HG02870 (cell line): ENCODE measurements around the gene SUSD5.
"Not testable (repeated sequence)": the region's sequence is repeated elsewhere in the genome, so short reads cannot be mapped to it uniquely, and the experiment has no call there.

ENCODE experiments used
- ATAC-seq: cut with Tn5 transposase; IDR thresholded peaks from one replicate; pipeline ENCODE4 v1.9.1; 2021; ENCODE audit warnings: mild to moderate bottlenecking, moderate library complexity; ENCODE audit not compliant: unreplicated experiment

The SUSD5 gene

DNA sequence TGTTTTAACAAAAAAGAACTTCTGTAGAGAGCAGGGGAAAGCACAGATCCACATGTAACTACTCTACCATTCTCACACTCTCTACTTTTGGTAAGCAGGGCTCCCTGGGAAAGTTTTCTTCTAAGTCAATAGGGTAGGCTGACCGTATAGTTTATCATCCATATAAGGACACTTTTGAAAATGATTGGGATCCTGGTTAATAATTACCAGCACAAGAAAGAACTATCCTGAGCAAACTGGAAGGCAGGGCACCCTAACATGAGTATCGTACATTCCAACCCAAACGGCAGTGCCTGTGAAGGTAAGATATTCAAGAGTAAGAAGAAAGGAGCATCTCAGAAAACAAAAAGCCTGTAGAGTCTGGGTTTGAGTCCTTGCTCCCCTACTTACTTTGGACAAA is 22.1 kb downstream of the SUSD5 start:
- ATAC-seq, result no peak

DNA sequence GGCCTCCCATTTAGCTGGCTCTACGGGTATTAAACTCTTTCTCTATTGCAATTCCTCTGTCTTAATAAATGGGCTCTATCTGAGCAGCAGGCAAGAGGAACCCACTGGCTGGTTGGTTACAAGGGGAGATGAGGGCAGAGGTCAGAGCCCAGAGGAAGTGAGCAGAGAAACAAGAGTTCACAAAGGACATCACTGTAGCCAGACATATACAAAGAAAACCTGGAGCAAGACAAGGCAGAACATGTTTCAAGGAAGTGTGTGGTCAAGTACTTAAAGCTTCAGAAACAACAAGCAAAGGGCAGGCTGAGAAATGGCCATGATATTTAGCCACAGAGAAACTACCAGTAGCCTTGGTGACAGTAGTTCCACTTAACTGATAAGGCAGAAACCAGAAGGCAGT is 24.3 kb downstream of the SUSD5 start:
- ATAC-seq, result no peak

DNA sequence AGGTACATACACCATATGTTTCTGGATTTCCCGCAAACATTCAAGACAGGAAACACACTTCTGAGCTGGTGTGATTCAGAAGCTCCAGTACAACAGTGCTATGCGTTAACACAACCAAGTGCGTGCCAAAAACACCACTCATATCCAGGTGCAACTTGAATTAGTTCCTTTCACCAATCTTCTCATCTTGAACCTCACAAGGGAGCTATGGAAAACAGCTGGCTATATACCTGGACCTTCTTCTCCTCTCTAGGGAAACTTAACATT is 31.3 kb downstream of the SUSD5 start:
- no peak for ATAC-seq

DNA sequence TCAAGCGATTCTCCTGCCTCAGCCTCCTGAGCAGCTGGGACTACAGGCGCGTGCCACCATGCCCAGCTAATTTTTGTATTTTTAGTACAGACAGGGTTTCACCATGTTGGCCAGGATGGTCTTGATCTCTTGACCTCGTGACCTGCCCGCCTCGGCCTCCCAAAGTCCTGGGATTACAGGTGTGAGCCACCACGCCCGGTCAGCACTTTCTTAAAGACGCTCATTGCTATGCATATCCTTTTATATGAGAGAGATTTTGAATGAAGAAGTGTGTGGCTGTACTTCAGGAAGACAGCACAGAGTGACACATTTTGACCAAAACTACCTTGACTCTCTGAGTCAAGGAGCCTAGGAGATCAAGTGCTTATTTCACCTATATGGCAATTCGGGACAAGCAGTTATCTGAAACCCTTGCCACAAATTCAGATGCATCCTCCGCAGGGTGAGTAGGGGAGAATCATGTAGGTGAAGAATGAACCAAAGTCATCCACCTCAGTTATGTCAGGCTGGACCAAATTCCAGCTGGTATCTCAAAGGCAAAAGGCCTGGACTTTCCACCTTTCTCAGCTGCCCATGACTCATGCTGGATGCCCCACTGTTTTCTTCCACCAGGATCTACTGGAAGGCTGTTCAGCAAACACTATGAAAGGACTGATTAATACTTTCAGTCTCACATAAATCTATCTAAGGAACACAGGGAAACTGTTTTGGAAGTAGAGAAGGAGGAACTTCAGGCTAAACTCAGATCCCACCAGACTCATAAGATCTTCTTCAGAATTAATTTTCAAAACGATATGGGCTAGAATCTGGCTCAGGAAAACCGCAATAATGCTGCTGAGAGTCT is 31.9 kb downstream of the SUSD5 start:
- ATAC-seq, result no peak

DNA sequence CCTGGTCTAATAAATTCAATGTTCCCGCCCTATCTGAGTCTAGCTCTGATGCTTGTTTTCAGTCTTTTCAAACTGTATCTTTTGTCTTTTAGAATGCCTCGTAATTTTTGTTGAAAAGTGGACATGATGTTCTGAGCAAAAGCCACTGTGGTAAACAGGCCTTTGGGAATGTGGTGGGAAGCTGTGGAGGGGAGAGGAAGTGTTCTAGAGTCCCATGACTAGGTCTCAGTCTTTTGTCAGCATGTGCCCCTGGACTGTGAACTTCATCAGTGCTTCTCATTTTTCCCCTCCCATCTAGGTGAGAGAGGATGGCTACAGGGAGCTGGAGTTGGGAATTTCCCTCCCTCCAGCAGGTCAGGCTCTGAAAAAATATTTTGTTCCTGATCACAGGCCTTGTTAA is 33.7 kb downstream of the SUSD5 start:
- no peak for ATAC-seq

DNA sequence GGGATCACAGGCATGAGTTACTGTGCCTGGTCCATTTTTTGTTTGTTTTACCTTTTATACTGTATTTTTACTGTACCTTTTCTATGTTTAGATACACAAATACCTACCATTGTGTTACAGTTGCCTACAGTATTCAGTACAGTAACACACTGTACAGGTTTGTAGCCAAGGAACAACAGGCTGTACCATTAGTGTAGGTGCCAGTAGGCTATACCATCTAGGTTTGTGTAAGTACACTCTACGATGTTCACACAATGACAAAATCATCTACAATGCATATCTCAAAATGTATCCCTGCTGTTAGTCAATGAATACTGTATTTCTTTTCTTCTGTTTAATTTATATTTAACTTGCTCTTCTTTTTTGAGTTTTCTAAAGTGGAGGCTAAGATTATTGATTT is 37.0 kb downstream of the SUSD5 start:
- not testable (repeated sequence) for ATAC-seq

DNA sequence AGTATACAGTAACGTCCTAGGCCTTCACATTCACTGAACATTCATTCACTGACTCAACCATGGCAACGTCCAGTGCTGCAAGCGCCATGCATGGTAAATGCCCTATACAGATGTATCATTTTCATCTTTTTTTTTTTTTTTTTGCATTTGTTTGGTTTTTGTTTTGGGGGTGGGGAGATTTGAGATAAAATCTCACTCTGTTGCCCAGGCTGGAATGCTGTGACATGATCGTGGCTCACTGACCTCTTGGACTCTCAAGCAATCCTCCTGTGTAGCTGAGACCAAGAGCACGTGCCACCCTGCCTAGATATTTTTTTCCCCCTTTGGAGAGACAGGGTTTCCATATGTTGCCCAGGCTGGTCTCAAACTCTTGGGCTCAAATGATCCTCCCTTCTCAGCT is 37.4 kb downstream of the SUSD5 start:
- ATAC-seq, result no peak

DNA sequence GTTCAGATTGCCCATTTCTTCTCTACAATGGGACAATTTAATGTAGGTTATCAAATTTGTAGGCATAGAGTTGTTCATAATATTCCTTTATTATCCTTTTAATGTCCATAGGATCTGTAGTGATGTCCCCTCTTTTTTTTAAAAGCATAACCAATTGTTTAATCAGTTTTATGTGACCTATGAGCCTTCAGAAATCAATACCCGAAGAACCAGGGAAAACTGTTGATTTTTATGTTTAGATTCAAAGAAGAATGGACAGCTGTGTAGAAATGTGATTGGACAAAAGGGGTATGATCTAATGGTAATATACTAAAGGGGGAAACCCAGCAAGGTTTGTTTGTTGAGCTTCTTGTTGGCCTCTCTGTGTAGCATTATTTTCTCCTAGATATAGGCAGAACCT is 39.5 kb downstream of the SUSD5 start:
- ATAC-seq, result no peak

DNA sequence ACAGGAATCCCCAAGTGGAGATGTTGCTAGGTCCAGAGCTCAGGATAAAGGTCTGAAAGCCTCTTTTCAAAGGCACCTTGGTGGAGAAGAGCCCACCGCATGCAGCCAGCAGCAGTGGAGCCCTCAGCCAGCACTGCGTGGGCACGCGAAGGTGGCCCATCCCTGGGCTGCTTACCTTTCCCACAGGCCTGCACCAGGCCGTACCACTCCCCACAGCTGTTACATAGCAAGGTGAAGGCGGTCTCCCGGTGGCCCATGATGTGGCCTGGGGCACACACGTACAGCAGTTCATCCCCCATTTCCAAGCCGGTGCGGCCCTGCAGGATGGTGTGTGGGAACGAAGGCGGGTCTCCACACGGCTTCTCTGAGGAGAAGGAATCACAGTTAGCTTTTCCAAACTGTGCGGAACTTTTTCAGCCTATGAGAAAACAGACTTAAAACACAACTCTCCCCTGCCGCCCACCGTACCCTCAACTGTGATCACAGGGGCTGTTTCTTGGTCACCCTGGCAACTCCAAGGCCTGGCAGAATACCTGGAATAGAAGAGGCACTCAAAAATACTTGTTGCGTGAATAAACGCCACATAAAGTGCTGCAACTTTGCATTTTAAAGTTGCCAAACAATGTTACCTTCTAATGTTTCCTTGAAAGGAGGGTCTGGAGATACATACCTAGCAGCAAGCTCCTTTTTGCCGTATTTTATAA is 43.7 kb downstream of the SUSD5 start:
- ATAC-seq, result no peak

DNA sequence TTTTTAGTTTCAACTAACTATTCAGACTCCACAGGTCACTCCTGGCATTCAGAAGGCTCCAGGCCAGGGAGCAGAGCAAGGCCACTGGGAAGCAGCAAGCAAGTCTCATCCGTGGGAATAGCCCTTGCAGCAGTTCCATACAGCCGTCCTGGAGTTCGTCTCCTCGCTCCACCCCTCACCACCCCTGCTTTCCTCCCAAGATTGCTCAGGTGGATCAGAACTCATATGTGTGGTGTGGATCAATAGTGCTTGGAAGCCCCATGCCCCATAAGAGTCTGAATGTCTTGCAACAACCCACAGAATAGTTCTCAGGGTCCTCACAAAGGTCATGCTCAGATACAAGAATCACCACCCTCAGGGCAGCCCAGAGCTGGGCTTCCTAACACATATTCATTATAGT is 44.5 kb downstream of the SUSD5 start:
- no peak for ATAC-seq

DNA sequence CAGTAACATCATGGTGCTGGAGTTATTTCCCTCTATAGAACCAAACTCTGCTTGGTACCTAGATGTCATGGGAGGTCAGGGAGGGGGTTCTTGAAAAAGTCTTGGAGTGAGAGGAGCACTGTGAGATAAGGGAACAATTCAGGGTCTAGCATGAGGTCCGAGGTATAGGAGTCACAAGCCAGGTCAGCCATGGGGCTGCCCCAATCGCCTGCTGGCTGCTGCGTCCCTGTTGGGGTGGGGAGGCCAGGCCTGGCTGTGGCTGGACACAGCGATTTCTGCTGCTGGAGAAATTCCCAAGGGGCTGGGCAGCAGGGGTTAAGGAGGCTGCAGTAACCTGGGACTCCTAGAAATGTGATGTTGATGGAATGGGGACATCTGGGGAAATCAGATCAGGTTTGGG is 44.9 kb downstream of the SUSD5 start:
- no peak for ATAC-seq

DNA sequence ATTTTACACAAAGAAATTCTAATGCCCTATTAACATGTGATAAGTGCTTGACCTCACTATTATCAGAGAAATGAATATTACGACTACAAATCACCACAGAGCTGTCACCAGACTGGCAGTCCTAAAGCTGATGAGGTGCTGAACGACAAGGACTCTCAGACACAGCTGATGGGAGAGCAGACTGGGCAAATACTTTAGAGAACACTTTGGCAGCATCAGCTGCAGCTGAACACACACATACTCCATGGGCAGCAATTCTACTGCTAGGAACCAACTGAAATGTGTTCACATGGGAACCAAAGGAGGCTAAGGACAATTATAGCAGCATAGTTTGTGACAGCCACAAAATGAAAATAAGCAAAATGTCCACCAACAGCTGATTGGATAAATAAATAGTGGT is 45.5 kb downstream of the SUSD5 start:
- ATAC-seq, result no peak

DNA sequence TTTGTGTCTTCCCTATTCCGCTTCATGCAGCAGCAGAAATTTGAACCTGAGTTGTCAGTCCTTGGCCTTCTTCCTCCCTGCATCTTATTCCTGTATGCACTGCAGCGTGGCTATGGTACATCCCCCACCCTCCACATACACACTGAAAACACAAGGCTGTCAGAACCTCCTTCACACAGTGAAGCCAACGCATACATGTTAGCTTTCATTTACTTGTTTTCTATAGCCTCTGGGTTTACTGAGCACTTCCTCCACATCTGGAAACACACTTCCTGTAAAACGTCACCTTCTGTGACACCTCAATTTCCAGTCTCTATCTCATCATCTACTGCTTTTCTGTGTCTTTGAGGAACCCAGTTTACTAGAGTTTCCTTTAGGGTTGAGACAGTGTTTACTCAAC is 47.0 kb downstream of the SUSD5 start:
- ATAC-seq, result no peak

DNA sequence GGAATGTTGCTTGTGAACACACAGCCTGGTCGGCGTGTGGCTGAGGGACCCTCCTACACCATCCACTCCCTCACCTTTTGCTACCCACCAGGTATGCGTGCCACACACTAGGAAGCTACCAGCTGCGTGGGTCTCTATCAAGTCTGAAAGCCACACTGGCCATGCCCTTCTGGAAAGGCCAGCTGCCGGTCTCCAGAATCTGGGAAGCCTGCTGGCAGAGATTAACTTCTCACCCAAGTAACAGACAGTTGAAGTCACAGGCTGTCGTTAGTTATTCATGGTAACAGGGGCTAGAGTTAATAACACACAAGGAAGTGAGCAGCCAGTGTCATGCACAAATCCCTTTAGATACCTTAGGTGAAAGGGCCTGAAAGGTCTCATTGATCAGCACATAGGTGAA is 48.1 kb downstream of the SUSD5 start:
- ATAC-seq, result no peak

DNA sequence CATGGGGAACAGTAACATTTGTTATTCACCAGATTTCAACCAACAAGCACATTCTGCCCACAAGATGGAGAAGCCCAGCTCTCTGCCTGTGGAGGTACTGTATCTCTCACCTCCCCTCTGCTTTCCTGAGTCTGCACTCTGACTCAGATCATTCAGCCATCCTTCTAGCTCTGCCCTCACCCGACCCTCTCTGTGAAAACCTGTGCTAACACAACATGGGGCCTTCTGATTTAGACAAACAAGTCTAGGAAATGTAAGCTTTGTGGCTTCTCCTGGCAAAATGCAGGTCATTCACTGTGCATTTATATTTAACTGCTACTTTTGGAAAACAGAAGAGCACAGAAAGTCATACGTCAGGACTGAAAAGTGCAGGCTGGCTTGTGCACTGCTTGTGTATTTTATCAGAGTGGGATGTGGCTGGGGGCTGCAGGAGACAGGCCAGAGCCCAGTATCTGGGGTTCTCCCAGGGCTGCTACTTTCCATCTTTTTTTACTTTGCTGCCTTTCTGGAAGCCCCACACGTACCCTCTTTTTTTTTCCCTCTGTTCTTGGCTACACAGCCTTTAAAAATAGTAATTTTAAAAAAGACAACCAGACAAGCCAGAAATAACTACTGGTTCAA is 50.8 kb downstream of the SUSD5 start:
- ATAC-seq, result no peak

DNA sequence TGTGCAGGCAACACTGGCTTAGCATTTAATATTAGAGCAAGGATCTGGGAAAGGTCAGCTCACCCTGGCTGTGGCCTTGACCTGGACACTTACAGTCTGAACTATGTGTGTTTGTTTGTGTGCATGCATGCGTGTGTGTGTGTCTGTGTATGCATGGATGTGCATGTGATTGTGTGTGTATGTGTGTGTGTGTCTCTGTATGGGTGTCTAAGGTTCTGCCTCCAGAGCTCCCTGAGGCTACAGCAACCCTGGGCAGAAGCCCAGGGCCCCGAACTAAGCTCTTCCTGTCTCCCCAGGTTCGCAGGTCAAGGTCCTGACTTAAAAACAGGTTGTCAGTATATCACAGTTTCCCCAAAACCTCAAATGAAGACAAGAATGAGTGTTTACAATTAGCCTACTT is 51.3 kb downstream of the SUSD5 start:
- no peak for ATAC-seq

DNA sequence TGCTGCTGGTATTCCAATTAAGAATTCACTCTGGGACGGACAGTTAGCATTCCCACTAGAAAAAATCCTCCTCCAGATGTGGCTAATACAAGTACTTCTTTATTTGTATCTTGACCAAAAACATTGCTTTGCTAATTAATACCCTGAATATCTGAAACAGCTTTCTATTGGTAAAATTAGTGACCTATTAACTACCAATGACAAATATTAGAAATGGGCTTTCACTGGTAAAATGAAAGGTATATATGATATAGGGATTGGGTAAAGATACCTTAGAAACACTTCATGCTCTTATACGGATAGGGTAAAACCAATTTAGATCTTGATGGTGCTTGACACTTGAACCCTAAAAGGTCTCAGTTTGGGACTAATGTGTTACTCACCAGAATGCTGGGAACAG is 52.5 kb downstream of the SUSD5 start:
- no peak for ATAC-seq

DNA sequence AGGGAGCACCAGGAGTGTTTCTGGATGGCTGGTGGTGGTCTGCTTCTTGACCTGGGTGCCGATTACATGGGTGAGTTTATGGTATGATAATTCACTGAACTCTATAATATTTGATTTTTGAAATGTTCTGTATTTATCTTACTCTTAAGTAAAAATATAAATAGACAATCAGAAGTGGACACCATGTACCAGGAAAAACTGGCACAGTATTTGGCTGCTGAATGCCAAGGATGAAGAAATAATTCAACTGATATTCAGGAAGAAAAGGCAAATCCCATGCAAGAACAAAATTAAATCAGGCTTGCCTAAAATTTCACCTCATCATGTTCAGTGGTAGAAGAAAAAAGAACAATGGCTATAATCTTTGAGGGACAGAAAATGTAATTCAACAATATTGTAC is 53.2 kb downstream of the SUSD5 start:
- no peak for ATAC-seq

DNA sequence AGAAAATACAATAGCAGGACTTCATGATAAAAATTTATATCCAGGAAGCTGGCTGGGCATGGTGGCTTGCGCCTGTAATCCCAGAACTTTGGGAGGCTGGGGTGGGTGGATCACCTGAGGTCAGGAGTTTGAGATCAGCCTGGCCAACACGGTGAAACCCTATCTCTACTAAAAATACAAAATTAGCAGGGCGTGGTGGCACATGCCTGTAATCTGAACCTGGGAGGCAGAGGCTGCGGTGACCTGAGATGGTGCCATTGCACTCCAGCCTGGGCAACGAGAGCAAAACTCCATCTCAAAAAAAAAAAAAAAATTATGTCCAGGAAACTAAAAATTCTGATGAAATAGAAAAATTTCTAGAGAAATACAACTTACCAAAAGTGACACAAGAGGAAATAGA is 56.0 kb downstream of the SUSD5 start:
- ATAC-seq, result not testable (repeated sequence)

DNA sequence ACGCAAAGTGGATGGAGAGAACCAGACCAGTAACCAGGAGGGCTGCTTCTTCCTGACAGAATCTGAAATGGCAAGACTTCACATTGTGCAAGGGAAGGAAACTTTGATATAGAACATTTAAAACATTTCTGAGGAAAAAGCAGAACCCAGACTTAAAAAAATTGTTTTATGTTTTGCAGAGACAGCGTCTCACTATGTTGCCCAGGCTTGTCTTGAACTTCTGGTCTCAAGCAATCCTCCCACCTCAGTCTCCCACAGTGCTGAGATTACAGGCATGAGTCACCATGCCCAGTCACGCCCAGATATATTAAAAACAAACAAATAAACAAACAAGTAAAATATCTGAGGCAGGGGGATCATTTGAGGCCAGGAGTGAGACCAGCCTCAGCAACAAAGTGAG is 58.6 kb downstream of the SUSD5 start:
- ATAC-seq, result no peak

DNA sequence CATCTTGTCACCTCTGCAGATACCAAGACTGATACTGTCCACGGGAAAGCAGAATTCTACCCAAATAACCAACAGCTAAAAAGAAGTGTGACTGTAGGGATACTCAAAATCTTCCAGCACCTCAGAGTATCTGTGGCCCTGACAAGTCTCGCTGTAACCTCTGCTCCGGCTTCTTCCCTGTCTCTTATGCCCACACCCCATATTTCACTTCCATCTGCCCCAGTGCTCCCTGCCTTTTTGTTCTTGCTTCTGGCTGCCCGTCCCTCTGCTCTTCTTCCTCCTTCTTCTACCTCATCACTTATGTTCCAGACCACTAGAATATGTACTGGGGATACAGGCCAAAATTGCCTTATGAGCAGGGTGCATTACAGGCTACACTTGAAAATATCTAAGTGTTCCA is 59.4 kb downstream of the SUSD5 start:
- ATAC-seq, result no peak

DNA sequence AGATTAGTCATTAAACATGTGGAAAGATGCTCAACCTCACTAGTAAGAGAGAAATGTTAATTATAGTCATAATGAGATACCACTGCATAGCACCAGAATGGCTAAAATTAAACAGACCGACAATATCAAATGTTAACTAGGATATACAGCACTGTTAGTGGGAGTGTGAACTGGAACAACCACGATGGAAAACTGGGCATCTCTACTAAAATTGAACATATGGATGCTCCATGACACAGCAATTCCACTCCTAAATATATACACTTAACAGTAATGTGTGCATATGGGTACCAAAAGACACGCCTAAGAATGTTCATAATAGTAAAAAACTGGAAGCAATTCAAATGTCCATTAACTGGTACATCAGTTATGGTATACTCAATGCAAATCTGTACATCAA is 63.3 kb downstream of the SUSD5 start:
- no peak for ATAC-seq
